Sigmoid colon (tissue), 4 donors: ENCODE data around the gene SH3RF2.

Experiments used
- CTCF ChIP-seq, 4 experiments: fragments of 450-650 bp in 3 of 4; fragments of 200-600 bp in 1 of 4; IDR thresholded peaks; one replicate each; pipeline ENCODE4 v1.5.1; 2016 to 2019; ENCODE audit warnings: antibody characterized with exemption in 4 of 4, mild to moderate bottlenecking in 3 of 4, moderate library complexity in 2 of 4
- EP300 ChIP-seq, 4 donors: sonication (generic); formaldehyde crosslinking; IDR thresholded peaks; one replicate each; pipeline ENCODE4 v1.6.1; 2017; ENCODE audit warnings: antibody characterized with exemption in 4 of 4
- POLR2AphosphoS5 ChIP-seq, 4 donors: sonication (generic); formaldehyde crosslinking; IDR thresholded peaks; one replicate each; pipeline ENCODE4 v1.6.1; 2017; ENCODE audit warnings: antibody characterized with exemption in 4 of 4

- no peak for TF ChIP-seq CTCF (IDR thresholded peaks at IDR 0.05)
- TF ChIP-seq EP300 (IDR thresholded peaks at IDR 0.05) = no peak
- no peak for TF ChIP-seq POLR2AphosphoS5 (IDR thresholded peaks at IDR 0.05)
Observed at GRCh38 chr5:145980259-145980658, 43.9 kb downstream of the SH3RF2 start.
